ENCODE measurements around the gene NEB. TPM values are rescaled to one million over a fixed set of nuclear protein-coding genes. Genes with fewer than 3 reads are reported as not detected.

Gene NEB
- total and polyA plus RNA-seq, 2 of the 4 experiments (the other 2 are of a cell fraction) = under 0.01 TPM; not detected in 1

DNA sequence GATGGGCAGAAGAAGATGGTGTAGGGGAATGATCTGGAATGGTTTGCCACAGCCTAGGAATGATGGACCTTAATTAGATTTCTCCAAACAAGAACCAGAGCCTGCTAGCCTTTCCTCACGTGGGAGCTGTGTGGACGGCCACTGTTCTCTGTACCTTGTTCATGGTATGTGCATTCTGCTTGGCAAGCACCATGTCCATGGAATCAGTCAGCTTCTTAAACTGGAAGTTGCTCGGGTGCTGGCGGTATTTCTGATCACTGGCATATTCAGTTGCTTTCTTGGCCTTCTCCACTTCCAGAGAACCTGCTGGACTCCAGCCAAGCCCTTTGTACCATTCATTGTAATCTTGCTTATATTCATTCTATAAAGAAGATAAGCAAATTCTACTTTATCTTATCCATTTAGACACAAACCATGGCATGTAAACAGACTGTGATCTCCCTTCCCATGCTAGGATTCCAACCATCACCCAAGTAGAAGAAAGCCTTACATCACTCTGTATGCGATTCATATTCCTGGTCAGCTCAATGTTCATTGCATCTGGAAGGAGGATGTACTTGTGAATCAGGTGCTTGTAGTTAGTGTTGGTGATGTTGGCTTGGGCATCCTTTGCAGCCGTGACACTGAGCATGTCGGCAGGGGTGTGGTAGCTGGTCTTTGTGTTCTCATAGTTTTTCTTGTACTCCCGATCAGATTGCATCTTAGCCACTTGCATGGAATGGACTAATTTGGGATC, 78.4 kb downstream of the NEB start:
- ATAC-seq (ENCODE audit: low read depth) (no peak), DNase-seq (no peak)
- dilution Hi-C loops (cut with HindIII; ENCODE audit: low sequenced_read_pairs, unreplicated experiment) (no loop called here), intact Hi-C loops (cut with micrococcal nuclease) (no loop called here), in situ Hi-C loops (cut with MboI; ENCODE audit: low sequenced_read_pairs) (no loop called here)
- H4K8ac ChIP-seq (ENCODE audit: low read depth in 2 of 2, low read length in 2 of 2) = no peak overlapping the region
- no peak overlapping the region for H2AK5ac ChIP-seq (ENCODE audit: low read depth, low read length)
- WGBS, 2 experiments (ENCODE audit: extremely low coverage in 2 of 2, insufficient read length in 1 of 2) = 59% methylated on average over 4 of the region's 8 CpGs; no CpG with 5 or more reads in 1 of the 2 experiments
- no peaks in the 10 kb centered on the region for H3K27me3 ChIP-seq (ENCODE audit: control insufficient read depth, insufficient read depth, low read length)
- H2AK9ac ChIP-seq (replicated peaks; ENCODE audit: low read depth, low read length, poor library complexity) = no peak overlapping the region
- H2AFZ ChIP-seq (replicated peaks; ENCODE audit: low read length, poor library complexity) = no peak overlapping the region
- no TSS peak for BruUV-seq (replicated peaks)
- no peaks in the 10 kb centered on the region; the same call in 1 of the 2 replicates for H3K9me1 ChIP-seq (ENCODE audit: insufficient read depth, low read length)
- no peak overlapping the region for H3K4ac ChIP-seq (ENCODE audit: low read depth, low read length)
- ChIA-PET CTCF (interaction anchor here (0.6 kb wide), 1 partner anchor 123 kb away, joined by 3 read pairs; no protein-coding TSS in a partner anchor), POLR2A (ENCODE audit: unreplicated experiment) (no interaction called here)
- H2BK5ac ChIP-seq (ENCODE audit: low read depth, low read length, poor library complexity, severe bottlenecking) = no peak overlapping the region
- H2BK15ac ChIP-seq (ENCODE audit: low read depth, low read length) = no peak overlapping the region
- H3K14ac ChIP-seq (replicated peaks; ENCODE audit: low read depth, low read length) = no peak overlapping the region
- no peak overlapping the region for H2BK120ac ChIP-seq (ENCODE audit: low read depth, low read length)
- H3K56ac ChIP-seq (ENCODE audit: extremely low read depth, insufficient read depth, low read length) = no peak overlapping the region
- H3K36me3 ChIP-seq (ENCODE audit: control insufficient read depth, insufficient read depth, low read length) = no peaks in the 10 kb centered on the region
- H4K5ac ChIP-seq (ENCODE audit: low read depth, low read length) = no peak overlapping the region
- no peak overlapping the region for H3K23ac ChIP-seq (ENCODE audit: low read depth, low read length)
- no peak overlapping the region for H4K91ac ChIP-seq (ENCODE audit: insufficient read depth, low read depth, low read length)
- TF ChIP-seq NFE2L2 (IDR thresholded peaks at IDR 0.05; ENCODE audit: low read depth, low read length) = no peak
- TF ChIP-seq, protein P1, sequence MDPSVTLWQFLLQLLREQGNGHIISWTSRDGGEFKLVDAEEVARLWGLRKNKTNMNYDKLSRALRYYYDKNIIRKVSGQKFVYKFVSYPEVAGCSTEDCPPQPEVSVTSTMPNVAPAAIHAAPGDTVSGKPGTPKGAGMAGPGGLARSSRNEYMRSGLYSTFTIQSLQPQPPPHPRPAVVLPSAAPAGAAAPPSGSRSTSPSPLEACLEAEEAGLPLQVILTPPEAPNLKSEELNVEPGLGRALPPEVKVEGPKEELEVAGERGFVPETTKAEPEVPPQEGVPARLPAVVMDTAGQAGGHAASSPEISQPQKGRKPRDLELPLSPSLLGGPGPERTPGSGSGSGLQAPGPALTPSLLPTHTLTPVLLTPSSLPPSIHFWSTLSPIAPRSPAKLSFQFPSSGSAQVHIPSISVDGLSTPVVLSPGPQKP (IDR thresholded peaks at IDR 0.05; ENCODE audit: borderline replicate concordance, low read depth, low read length) = no peak
- no peak for TF ChIP-seq RCOR1 (IDR thresholded peaks at IDR 0.05; ENCODE audit: insufficient replicate concordance, low read length)
- H3K18ac ChIP-seq (ENCODE audit: low read depth, low read length) = no peak overlapping the region
- no peak overlapping the region for H3K4me2 ChIP-seq (ENCODE audit: low read depth, low read length)
- H3K4me3 ChIP-seq (ENCODE audit: insufficient read depth, low read depth, low read length) = no peak overlapping the region
- no peak overlapping the region for H2BK20ac ChIP-seq (ENCODE audit: low read depth, low read length)
- no peak overlapping the region for H3K27ac ChIP-seq (ENCODE audit: insufficient read depth, low read length)
- no peaks in the 10 kb centered on the region for H3K9me3 ChIP-seq (ENCODE audit: control insufficient read depth, insufficient read depth, low read length)
- no peaks in the 10 kb centered on the region for H3K79me1 ChIP-seq (ENCODE audit: low read depth in 1 of 2, low read length in 2 of 2)
- no peak overlapping the region for H3K9ac ChIP-seq (ENCODE audit: low read depth, low read length)
- H3K4me1 ChIP-seq (ENCODE audit: control insufficient read depth, insufficient read depth, low read length) = no peaks in the 10 kb centered on the region
- no peaks in the 10 kb centered on the region for H4K20me1 ChIP-seq (ENCODE audit: insufficient read depth, low read length)

Measured in IMR-90 (cell line).